WTC11 (cell line): ENCODE measurements around the gene LETM1. TPM values are rescaled to one million over a fixed set of nuclear protein-coding genes. Genes with fewer than 3 reads are reported as not detected.

ENCODE experiments used
- ATAC-seq: fragments of 200-7000 bp; cut with Tn5 transposase; 2 replicates; pipeline ENCODE4 v1.10.0; 2021; ENCODE audit warnings: mild to moderate bottlenecking, moderate library complexity
- Bru-seq: library from RNA; stranded (reverse); fragments of 400-500 nt; gene quantifications from one replicate; lab custom pipeline; 2021; lab: Mats Ljungman, UMichigan
- CTCF ChIA-PET: fragments of 300-600 bp; sonication (Branson Sonifier 250); formaldehyde crosslinking; loops from one replicate; lab custom pipeline; 2021; ENCODE audit warnings: antibody characterized with exemption; lab: Charles Lee
- POLR2A ChIA-PET: fragments of 350-600 bp; sonication (Branson Sonifier 250); formaldehyde crosslinking; loops from one replicate; lab custom pipeline; 2021; ENCODE audit warnings: antibody characterized with exemption; lab: Charles Lee
- DNase-seq: peaks from one replicate; pipeline ENCODE4 v3.0.0; 2021; ENCODE audit warnings: low spot score
- H3K27ac Mint-ChIP-seq: 2 replicates; pipeline ENCODE4 v1.8.0; 2021; ENCODE audit warnings: mixed read lengths
- H3K27me3 Mint-ChIP-seq: 2 replicates; pipeline ENCODE4 v1.8.0; 2021; ENCODE audit warnings: low read depth, mild to moderate bottlenecking, moderate library complexity, mixed read lengths
- H3K36me3 Mint-ChIP-seq: 2 replicates; pipeline ENCODE4 v1.8.0; 2021; ENCODE audit warnings: mixed read lengths
- H3K4me1 Mint-ChIP-seq: 2 replicates; pipeline ENCODE4 v1.8.0; 2022; ENCODE audit warnings: mixed read lengths
- H3K4me3 Mint-ChIP-seq: 2 replicates; pipeline ENCODE4 v1.8.0; 2021; ENCODE audit warnings: mild to moderate bottlenecking, moderate library complexity, mixed read lengths
- H3K9me3 Mint-ChIP-seq: 2 replicates; pipeline ENCODE4 v1.8.0; 2021; ENCODE audit warnings: mixed read lengths
- ERG ChIP-seq: fragments of 250-450 bp; sonication (Bioruptor Pico); IDR thresholded peaks from 2 replicates; pipeline ENCODE4 v1.8.0; 2021; ENCODE audit warnings: mild to moderate bottlenecking
- FOXK1 ChIP-seq: sonication (generic); formaldehyde crosslinking; IDR thresholded peaks from 2 replicates; pipeline ENCODE4 v1.8.0; 2022; ENCODE audit warnings: mild to moderate bottlenecking, moderate library complexity, missing genetic modification reagents
- FOXP1 ChIP-seq: sonication (generic); formaldehyde crosslinking; IDR thresholded peaks from 2 replicates; pipeline ENCODE4 v1.8.0; 2022; ENCODE audit warnings: missing genetic modification reagents, mild to moderate bottlenecking, moderate library complexity, borderline replicate concordance
- GABPB1 ChIP-seq: sonication (generic); formaldehyde crosslinking; IDR thresholded peaks from 2 replicates; pipeline ENCODE4 v1.8.1; 2023; ENCODE audit warnings: mild to moderate bottlenecking, missing genetic modification reagents
- JAZF1 ChIP-seq: fragments of 250-450 bp; sonication (Bioruptor Pico); IDR thresholded peaks from 2 replicates; pipeline ENCODE4 v1.9.0; 2021; ENCODE audit warnings: moderate library complexity, mild to moderate bottlenecking, inconsistent platforms
- KAT7 ChIP-seq: sonication (generic); formaldehyde crosslinking; IDR thresholded peaks from 2 replicates; pipeline ENCODE4 v1.8.1; 2023; ENCODE audit warnings: missing genetic modification reagents, mild to moderate bottlenecking, borderline replicate concordance
- PRDM15 ChIP-seq: sonication (generic); formaldehyde crosslinking; IDR thresholded peaks from 2 replicates; pipeline ENCODE4 v1.8.0; 2022; ENCODE audit warnings: missing genetic modification reagents
- SP1 ChIP-seq: sonication (generic); formaldehyde crosslinking; conservative IDR thresholded peaks from 2 replicates; pipeline ENCODE4 v1.8.1; 2022; ENCODE audit warnings: missing genetic modification reagents
- TEAD1 ChIP-seq: sonication (generic); formaldehyde crosslinking; IDR thresholded peaks from 2 replicates; pipeline ENCODE4 v1.8.0; 2022; ENCODE audit warnings: mild to moderate bottlenecking, missing genetic modification reagents
- TP53 ChIP-seq: sonication (generic); formaldehyde crosslinking; IDR thresholded peaks from 2 replicates; pipeline ENCODE4 v1.8.1; 2023; ENCODE audit warnings: mild to moderate bottlenecking, missing genetic modification reagents
- ZMAT4 ChIP-seq: fragments of 250-450 bp; sonication (Bioruptor Pico); IDR thresholded peaks from 2 replicates; pipeline ENCODE4 v1.9.0; 2021; ENCODE audit warnings: mild to moderate bottlenecking
- ZNF317 ChIP-seq: sonication (generic); formaldehyde crosslinking; IDR thresholded peaks from 2 replicates; pipeline ENCODE4 v1.8.1; 2023; ENCODE audit warnings: low read depth, mild to moderate bottlenecking, moderate library complexity, missing genetic modification reagents, borderline replicate concordance
- long read RNA-seq, 3 experiments: library from RNA in 1 of 3; library from capped mRNA in 1 of 3; library from polyadenylated mRNA in 1 of 3; unstranded in 2 of 3; stranded (forward) in 1 of 3; transcript quantifications; one replicate each; pipeline ENCODE4 v2.0.0, GENCODE V29; 2021
- total RNA-seq: library from RNA; stranded (reverse); gene quantifications from 3 replicates; pipeline ENCODE4 v1.2.3, GENCODE V29; 2021
- TF ChIP-seq, protein P1 (sequence below): sonication (generic); formaldehyde crosslinking; conservative IDR thresholded peaks from 2 replicates; pipeline ENCODE4 v1.8.1; 2023; ENCODE audit warnings: mild to moderate bottlenecking, low read depth, missing genetic modification reagents, moderate library complexity
- TF ChIP-seq, protein P2 (sequence below): sonication (generic); formaldehyde crosslinking; IDR thresholded peaks from 2 replicates; pipeline ENCODE4 v1.8.0; 2023; ENCODE audit warnings: missing genetic modification reagents, mild to moderate bottlenecking, borderline replicate concordance
- TF ChIP-seq, protein P3 (sequence below): sonication (generic); formaldehyde crosslinking; IDR thresholded peaks from 2 replicates; pipeline ENCODE4 v1.8.0; 2022; ENCODE audit warnings: mild to moderate bottlenecking, missing genetic modification reagents
- TF ChIP-seq, protein P4 (sequence below): sonication (generic); formaldehyde crosslinking; IDR thresholded peaks from 2 replicates; pipeline ENCODE4 v1.8.0; 2022; ENCODE audit warnings: mild to moderate bottlenecking, missing genetic modification reagents

The LETM1 gene
- total RNA-seq (45.0 to 66.7 TPM (median 47.7 TPM) in 3 replicates), Bru-seq, nascent RNA (percentile 58 among the genes with signal in this experiment)
- long read RNA-seq, experiment 1, full-length matches to known transcripts, result 143 of 195 reads
- long read RNA-seq, experiment 1, partial matches to known transcripts, result 18 of 195 reads
- long read RNA-seq, experiment 1, other reads (novel, unspliced or antisense), result 34 of 195 reads
- long read RNA-seq, experiment 2, full-length matches to known transcripts, result 12 of 49 reads
- long read RNA-seq, experiment 2, partial matches to known transcripts, result 12 of 49 reads
- long read RNA-seq, experiment 2, other reads (novel, unspliced or antisense), result 25 of 49 reads
- long read RNA-seq, experiment 3, result 0 reads

DNA sequence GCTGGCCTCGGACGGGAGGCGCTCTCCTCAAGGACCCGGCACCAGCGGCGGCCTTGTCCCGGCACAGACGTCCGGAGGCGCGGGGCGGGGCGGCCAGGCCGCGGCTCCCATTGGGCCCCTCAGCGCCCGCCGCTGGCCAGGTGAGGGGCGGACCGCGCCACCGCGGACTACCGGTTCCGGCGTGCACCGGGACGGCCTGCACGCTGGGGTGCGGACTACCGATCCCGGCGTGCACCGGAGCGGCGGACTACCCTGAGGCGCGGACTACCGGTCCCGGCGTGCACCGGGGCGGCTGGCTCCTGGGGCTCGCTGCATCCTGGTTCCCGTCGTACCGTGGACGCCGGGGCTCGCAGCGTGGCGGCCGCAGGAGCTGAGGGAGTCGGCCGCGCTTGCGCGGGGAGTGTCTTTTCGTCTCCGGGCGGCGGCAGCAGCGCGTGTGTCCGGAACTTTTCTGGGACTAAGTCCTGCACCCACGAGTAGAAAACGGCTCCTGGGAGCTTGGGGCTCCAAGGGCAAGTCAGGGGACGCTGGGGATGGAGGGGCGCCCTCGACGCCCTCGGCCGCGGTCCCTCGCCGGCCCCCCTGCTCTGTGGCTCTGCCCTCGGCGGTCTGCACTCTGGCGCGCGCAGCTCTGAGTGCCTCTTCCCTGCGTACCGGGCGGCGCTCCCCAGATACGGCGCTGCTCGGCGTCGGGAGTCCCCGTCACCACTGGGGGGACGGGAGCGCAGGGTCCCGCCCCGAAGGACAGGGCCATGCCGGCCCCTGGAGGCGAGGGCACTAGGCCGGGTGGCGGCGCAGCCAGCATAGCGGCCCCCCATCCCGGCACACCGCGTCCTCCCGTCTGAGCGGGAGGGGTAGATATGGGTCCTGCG is at the start of gene LETM1:
Gene LETM1, minus strand, starts transcription at position 86 of the 872 bp plus-strand sequence. CDS start 206 bp downstream, outside the sequence.
- ATAC-seq, result peak; percentile 97
- peaks cover 49% of the 10 kb centered on the region for H3K27me3 Mint-ChIP-seq
- H3K4me1 Mint-ChIP-seq, result peaks cover 20% of the 10 kb centered on the region
- H3K9me3 Mint-ChIP-seq, result no peaks in the 10 kb centered on the region
- no peaks in the 10 kb centered on the region for H3K36me3 Mint-ChIP-seq
- H3K27ac Mint-ChIP-seq, result no peak within 1 kb of the TSS
- peak; percentile 96 for DNase-seq
- ChIA-PET CTCF (interaction anchor here (0.9 to 2.0 kb wide), 7 partner anchors 14 to 108 kb away, joined by 3 to 7 read pairs (median 3); no protein-coding TSS in a partner anchor), POLR2A (no interaction called here)
- H3K4me3 Mint-ChIP-seq, result peak within 1 kb of the TSS; percentile 76
- TF ChIP-seq, protein P1, sequence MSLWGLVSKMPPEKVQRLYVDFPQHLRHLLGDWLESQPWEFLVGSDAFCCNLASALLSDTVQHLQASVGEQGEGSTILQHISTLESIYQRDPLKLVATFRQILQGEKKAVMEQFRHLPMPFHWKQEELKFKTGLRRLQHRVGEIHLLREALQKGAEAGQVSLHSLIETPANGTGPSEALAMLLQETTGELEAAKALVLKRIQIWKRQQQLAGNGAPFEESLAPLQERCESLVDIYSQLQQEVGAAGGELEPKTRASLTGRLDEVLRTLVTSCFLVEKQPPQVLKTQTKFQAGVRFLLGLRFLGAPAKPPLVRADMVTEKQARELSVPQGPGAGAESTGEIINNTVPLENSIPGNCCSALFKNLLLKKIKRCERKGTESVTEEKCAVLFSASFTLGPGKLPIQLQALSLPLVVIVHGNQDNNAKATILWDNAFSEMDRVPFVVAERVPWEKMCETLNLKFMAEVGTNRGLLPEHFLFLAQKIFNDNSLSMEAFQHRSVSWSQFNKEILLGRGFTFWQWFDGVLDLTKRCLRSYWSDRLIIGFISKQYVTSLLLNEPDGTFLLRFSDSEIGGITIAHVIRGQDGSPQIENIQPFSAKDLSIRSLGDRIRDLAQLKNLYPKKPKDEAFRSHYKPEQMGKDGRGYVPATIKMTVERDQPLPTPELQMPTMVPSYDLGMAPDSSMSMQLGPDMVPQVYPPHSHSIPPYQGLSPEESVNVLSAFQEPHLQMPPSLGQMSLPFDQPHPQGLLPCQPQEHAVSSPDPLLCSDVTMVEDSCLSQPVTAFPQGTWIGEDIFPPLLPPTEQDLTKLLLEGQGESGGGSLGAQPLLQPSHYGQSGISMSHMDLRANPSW (CRISPR knock-in tag), result no peak
- TF ChIP-seq, protein P2, sequence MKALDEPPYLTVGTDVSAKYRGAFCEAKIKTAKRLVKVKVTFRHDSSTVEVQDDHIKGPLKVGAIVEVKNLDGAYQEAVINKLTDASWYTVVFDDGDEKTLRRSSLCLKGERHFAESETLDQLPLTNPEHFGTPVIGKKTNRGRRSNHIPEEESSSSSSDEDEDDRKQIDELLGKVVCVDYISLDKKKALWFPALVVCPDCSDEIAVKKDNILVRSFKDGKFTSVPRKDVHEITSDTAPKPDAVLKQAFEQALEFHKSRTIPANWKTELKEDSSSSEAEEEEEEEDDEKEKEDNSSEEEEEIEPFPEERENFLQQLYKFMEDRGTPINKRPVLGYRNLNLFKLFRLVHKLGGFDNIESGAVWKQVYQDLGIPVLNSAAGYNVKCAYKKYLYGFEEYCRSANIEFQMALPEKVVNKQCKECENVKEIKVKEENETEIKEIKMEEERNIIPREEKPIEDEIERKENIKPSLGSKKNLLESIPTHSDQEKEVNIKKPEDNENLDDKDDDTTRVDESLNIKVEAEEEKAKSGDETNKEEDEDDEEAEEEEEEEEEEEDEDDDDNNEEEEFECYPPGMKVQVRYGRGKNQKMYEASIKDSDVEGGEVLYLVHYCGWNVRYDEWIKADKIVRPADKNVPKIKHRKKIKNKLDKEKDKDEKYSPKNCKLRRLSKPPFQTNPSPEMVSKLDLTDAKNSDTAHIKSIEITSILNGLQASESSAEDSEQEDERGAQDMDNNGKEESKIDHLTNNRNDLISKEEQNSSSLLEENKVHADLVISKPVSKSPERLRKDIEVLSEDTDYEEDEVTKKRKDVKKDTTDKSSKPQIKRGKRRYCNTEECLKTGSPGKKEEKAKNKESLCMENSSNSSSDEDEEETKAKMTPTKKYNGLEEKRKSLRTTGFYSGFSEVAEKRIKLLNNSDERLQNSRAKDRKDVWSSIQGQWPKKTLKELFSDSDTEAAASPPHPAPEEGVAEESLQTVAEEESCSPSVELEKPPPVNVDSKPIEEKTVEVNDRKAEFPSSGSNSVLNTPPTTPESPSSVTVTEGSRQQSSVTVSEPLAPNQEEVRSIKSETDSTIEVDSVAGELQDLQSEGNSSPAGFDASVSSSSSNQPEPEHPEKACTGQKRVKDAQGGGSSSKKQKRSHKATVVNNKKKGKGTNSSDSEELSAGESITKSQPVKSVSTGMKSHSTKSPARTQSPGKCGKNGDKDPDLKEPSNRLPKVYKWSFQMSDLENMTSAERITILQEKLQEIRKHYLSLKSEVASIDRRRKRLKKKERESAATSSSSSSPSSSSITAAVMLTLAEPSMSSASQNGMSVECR (CRISPR knock-in tag), result peak; percentile 47; the same call in 1 of the 2 replicates
- TF ChIP-seq TEAD1 (CRISPR knock-in tag) (peak; percentile 69; the same call in 1 of the 2 replicates), SP1 (peak; percentile 86), ERG (CRISPR knock-in tag) (no peak), KAT7 (CRISPR knock-in tag) (no peak), JAZF1 (no peak), TP53 (CRISPR knock-in tag) (peak; percentile 24; the same call in 1 of the 2 replicates), FOXP1 (CRISPR knock-in tag) (0 out of 2 replicates have a peak, but pooled peaks have one; percentile 38), GABPB1 (CRISPR knock-in tag) (peak; percentile 33; the same call in 1 of the 2 replicates), ZMAT4 (CRISPR knock-in tag) (no peak), FOXK1 (CRISPR knock-in tag) (peak; percentile 76), ZNF317 (no peak), PRDM15 (CRISPR knock-in tag) (peak; percentile 37; the same call in 1 of the 2 replicates)
- TF ChIP-seq, protein P3, sequence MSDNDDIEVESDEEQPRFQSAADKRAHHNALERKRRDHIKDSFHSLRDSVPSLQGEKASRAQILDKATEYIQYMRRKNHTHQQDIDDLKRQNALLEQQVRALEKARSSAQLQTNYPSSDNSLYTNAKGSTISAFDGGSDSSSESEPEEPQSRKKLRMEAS, result peak; percentile 83
- TF ChIP-seq, protein P4, sequence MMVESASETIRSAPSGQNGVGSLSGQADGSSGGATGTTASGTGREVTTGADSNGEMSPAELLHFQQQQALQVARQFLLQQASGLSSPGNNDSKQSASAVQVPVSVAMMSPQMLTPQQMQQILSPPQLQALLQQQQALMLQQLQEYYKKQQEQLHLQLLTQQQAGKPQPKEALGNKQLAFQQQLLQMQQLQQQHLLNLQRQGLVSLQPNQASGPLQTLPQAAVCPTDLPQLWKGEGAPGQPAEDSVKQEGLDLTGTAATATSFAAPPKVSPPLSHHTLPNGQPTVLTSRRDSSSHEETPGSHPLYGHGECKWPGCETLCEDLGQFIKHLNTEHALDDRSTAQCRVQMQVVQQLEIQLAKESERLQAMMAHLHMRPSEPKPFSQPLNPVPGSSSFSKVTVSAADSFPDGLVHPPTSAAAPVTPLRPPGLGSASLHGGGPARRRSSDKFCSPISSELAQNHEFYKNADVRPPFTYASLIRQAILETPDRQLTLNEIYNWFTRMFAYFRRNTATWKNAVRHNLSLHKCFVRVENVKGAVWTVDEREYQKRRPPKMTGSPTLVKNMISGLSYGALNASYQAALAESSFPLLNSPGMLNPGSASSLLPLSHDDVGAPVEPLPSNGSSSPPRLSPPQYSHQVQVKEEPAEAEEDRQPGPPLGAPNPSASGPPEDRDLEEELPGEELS (CRISPR knock-in tag), result peak; percentile 0; the same call in 1 of the 2 replicates
